Measurements from ENCODE around the gene CYP19A1. TPM values are rescaled to one million over a fixed set of nuclear protein-coding genes. Genes with fewer than 3 reads are reported as not detected.
"Not testable (repeated sequence)": the region's sequence is repeated elsewhere in the genome, so short reads cannot be mapped to it uniquely, and the experiment has no call there.

Gene CYP19A1
- total RNA-seq, 1 donor from 2014 or later = 0.46 TPM

- no peak for DNase-seq (ENCODE audit: low spot score)
Measured at GRCh38 chr15:51212239-51212638, 126.2 kb downstream of the CYP19A1 start.

- DNase-seq (ENCODE audit: low spot score) = no peak
Measured at GRCh38 chr15:51205050-51205975, 133.1 kb downstream of the CYP19A1 start.

GRCh38 chr15:51203797-51204196 is 134.6 kb downstream of the CYP19A1 start:
- DNase-seq (ENCODE audit: low spot score) = peak; percentile 36

DNA sequence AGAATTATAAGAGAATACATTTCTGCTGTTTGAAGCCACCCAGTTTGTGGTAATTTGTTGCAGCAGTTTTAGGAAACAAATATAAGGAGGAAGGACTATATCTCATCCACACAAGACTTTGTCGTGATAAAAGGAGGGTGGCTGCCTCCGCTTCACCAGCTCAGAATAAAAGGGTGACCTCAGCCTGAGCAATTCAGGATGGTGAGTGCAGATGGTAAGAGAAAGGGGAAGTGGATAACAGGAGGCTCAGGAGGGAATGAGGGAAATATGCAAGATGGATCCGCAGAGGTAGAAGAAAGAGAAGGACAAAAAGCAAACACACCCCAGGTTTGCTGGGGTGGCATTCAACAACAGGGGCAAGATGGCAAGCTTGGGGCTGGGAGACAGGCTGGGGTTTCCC is 135.6 kb downstream of the CYP19A1 start:
- no peak for DNase-seq (ENCODE audit: low spot score)

- no peak for DNase-seq (ENCODE audit: low spot score)
Measured at GRCh38 chr15:51201581-51201980, 136.8 kb downstream of the CYP19A1 start.

DNA sequence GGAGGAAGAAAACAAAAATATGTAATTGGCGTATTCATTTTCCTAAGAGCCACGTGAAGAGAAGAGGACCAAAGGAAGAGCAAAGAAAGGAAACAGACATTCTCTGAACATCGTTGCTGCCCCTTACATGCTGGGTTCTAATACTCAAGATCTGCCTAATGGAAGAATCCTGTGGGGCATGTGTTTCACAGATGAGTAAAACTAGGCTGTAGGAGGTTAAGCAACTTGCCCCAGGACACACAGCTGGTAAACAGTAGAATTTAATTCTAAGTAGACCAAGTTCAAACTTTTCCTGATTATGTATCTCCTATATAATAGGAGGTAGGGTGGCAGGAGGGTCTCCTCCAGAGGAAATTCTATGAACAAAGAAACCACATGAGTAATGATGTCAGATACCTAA is 137.6 kb downstream of the CYP19A1 start:
- DNase-seq (ENCODE audit: low spot score) = no peak

GRCh38 chr15:51199541-51199940 is 138.9 kb downstream of the CYP19A1 start:
- DNase-seq (ENCODE audit: low spot score) = no peak

- DNase-seq (ENCODE audit: low spot score) = no peak
Measured at GRCh38 chr15:51198701-51199232, 139.6 kb downstream of the CYP19A1 start.

DNA sequence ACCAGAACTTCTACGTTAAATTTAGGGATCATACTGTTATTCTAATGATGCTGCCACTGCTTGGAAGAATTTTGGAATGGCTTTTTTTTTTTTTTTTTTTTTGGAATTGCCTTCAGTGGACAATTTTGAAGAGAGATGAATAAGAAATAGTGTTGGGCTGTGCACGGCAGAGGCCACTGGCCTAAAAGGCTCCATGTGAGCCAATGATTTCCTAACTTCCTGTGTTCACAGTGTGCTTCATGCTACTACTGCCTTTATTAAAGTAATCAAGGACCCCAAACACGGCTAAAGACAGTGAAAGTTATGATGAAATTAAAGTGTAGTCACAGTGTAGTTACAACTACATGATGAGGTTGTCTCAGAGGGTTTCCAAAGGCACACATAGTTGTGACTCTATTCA is 142.9 kb downstream of the CYP19A1 start:
- no peak for DNase-seq (ENCODE audit: low spot score)

GRCh38 chr15:51193979-51194378 is 144.4 kb downstream of the CYP19A1 start:
- no peak for DNase-seq (ENCODE audit: low spot score)

- no peak for DNase-seq (ENCODE audit: low spot score)
Measured at GRCh38 chr15:51193526-51193925, 144.9 kb downstream of the CYP19A1 start.

DNA sequence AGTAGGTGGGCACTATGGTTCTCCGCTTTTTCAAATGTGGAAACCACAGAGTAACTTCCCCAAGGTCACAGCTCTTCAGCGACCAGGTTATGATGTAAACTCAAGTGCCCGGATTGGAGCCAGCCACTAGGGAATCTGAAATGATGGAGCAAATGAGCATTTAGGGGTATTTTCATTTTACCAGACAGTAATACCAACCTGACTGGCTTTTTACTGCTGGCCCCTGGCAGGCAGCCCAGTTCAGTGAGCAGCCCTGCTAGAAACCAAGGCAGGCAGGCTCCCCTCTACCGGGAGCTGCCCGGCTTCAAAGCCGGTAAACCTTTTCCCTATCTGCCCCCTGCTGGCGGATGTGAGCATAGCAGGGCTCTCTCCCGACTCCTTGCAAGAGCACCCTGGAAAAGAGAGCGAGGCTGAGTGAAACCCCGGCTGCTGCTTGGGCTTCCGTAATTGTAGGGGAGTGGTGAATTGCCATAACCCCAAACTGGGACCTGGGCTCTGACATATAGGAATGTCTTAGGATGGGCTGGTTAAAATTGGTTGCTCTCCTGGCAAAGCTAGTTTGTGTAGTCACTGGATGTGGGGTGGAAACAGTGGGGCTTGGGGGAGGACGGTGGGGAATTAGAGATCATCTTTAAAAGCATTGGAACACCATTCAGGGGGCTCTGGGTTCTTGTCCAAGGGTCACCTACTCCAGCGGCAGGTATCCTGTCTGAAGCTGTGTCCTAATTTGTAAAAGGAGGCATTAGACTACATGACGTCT is 145.7 kb downstream of the CYP19A1 start:
- peak; percentile 90 for DNase-seq (ENCODE audit: low spot score)

- DNase-seq (ENCODE audit: low spot score) = no peak
Measured at GRCh38 chr15:51191766-51192165, 146.6 kb downstream of the CYP19A1 start.

DNA sequence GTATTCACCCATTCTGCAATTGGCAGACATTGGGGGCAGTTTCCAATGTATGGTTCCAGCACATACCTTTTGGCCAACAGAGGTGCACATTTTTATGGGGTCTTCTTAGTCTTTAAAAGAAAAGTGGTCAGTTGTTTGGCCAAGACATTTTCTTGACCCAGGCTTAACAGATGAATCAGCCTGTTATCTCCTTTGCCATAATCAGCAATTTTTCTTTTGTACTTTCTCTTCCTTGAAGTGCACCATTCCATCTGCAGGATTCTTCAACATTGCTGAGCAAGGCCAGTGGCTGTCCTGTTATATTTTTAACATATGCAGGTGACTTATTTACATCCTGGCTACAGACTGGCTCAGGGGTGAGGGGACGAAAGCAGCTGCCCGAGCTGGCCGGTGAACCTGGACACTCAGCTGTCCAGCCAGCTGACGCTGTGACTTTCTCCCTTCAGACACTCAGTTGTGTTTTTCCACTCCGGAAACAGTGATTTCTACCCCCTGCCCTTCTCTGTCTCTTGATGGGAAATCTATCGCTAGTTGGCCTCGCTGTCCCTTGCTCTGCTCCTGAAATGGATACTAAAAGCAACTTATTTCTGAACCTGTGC is 147.2 kb downstream of the CYP19A1 start:
- no peak for DNase-seq (ENCODE audit: low spot score)

DNA sequence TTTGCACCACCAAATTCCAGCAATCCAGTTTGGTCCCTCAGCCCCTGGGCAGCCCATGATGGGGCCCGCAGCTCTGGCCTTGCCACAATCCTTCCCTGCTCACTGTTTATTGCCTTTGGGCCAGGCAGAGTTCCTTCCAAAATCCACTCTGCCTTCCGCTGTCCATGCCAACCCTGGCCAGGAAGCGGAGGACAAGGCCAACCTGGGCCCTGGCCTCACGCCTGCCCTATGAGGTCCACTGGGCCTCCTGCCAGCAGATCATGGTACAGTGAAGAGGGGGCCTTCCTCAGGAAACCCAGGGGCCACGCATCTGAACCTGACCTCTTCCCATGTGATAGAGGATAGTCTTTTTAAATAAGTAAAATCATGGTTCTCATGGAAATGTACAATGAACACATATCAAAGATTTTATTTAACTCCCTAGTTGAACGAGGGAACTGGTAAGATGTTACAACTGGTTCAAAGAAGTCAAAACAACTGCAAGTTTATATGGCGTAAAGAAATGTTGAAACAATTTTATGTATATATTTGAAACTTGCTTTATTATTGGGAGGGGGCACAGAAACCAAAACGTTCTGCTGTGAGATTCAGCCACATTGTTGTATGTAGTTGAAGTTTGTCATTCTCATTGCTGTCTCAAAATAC is 147.8 kb downstream of the CYP19A1 start:
- no peak for DNase-seq (ENCODE audit: low spot score)

DNA sequence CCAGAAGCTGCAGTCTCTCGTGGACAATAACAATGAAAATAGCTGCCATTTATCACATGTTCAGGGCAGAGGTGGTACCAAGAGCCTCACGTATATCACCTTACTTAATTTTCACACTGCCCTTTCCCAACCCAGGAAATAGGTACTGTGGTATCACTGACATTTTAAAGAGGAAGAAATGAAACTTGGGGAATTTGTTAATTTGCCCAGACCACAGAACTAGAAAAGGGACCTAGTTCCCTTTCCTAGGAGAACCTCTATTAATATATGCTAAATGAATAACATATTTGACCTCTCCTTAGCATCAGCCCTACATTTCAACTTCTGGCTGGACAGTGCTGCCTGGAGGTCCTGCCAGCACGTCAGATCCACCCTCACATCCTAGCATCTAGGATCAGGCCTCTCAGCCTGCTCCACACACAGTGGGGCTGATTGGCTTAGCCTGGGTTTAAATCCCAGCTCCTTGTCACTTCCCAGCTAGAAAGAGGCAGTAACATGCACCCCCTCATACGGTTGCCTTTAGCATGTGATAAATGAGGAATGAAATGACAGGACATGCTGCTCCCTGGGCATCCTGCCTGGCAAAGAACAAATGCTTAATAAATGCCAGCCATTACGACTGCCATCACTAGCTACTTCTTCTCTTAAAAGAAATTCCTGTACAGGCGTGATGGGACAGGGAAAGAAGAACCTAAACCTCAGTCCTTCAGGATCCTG is 148.6 kb downstream of the CYP19A1 start:
- DNase-seq (ENCODE audit: low spot score) = no peak

DNA sequence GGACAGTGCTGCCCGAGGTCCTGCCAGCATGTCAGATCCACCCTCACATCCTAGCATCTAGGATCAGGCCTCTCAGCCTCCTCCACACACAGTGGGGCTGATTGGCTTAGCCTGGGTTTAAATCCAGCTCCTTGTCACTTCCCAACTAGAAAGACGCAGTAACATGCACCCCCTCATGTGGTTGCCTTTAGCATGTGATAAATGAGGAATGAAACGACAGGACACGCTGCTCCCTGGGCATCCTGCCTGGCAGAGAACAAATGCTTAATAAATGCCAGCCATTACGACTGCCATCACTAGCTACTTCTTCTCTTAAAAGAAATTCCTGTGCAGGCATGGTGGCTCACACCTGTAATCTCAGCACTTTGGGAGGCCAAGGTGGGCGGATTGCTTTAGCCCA is 149.6 kb downstream of the CYP19A1 start:
- not testable (repeated sequence) for DNase-seq (ENCODE audit: low spot score)

- DNase-seq (ENCODE audit: low spot score) = no peak
Measured at GRCh38 chr15:51186891-51187290, 151.5 kb downstream of the CYP19A1 start.

- DNase-seq (ENCODE audit: low spot score) = no peak
Measured at GRCh38 chr15:51186181-51186705, 152.2 kb downstream of the CYP19A1 start.

DNA sequence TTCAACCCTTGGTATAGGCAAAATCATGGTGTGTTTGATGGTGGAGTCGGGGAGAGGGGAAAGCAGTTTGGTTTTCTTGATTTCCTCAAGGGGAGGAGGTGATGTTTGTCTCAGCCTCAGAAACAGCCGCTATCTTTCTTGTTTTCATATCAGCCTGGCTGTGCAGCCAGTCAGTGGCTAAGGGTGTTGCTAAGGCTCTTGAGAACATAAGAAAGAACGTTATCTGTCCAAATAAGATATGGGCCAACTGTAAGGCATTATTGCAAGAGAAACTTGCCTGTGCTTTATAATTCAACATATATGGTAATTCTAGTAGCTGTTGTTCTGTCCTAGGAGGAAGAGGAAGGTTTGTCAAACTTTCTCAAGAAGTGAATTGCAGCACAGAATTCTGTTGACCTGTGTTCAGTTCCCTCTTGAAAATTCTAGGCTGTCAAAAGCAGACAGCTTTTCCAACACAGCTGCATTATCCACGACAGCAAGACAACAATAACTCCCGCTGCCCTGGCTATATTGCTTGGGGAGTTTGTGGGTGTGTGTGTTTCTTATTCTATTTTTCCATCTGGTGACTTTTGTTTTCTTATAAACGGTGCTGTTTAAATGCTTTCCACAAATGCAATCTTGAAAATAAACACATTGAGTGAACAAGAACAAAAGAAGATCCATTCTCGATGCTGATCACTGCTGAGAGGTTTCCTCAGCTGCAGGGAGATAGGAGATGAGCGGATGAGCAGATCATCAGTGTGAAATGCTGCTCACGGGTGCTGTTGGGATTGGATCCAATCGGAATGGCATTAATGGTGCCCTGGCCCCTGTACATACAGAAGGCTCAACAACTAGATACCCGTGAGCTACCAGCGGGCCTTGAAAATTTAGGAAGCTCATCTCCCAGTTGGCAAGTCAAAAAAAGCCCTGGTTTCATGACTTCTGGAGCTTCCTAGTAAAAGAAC is 152.9 kb downstream of the CYP19A1 start:
- no peak for DNase-seq (ENCODE audit: low spot score)
